ENCODE measurements around the gene UBE2J2.

UBE2J2 gene

GRCh38 chr1:1208713-1209433 lies 64.8 kb downstream of the UBE2J2 start:
- peak; percentile 34 for DNase-seq

DNA sequence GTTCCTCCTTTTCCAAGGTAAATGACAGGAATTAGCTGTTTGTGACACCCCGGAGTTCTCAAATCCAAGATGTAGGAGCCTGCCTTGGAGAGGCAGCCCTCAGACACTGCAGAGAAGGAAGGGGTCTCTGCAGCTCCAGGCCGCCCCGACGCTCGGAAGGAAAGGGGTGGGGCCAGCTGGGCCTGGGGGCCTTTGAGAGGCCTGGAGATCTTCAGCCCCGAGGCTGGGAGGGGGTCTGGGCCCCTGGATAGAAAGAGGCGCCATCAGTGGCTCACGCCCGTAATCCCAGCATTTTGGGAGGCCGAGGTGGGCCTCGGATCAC lies 66.1 kb downstream of the UBE2J2 start:
- DNase-seq, result no peak

DNA sequence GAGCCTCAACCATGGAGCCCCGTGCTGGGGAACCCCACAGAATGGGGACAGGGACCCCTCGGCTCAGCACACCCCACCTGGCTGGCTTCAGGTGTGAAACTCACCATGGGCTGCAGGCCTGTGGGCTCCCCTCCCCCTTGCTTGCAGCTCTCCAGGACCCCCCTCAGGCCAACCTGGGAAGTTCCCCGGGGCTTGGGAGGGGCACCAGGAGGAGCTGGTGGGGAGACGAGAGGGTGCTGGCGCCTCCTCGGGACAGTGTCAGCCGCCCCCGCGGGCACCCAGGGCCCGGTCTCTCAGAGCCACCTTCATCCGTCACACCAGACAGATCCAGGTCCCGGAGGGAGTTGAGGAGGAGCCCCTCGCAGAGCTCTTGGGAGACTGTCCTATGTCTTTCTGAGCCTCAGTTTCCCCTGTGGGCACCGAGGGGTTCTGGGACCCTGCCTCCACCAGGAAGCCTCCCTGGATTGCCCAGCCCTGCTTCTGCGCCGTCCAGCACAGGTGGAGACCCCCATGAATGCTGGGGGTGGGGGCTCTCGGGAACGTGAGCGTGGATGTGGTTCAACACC lies 66.6 kb downstream of the UBE2J2 start:
- peak; percentile 1 for DNase-seq

DNA sequence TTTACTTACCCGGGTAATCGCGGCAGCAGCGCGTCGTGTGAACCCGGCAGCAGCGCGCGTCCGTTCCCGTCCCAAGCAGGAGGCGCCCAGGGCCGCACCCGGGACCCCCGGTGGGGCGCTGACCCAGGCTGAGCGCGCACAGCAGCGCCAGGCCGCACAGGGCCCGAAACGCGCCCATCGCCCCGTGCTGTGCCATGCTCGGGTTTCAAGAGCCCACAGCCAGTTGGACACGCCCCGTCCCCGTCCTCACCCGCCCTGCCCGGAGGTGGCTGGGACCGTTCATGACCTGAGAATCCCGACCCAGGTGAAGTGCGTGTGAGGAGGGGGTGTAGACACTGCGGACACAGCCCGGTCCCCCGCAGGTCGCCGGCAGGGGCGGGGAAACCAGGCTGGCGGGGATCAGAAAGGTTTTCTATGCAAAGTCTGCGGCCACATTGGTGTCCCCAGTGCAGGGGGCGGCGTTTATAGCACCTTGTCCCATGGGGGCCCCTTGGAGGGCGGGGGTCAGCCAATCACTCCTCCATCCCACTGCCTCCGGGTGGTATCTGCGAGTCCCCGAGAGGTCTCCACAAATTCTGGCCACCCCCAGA lies 67.2 kb downstream of the UBE2J2 start, which contains the start of gene TNFRSF18:
Gene TNFRSF18 (minus strand): TSS at position 217 of the 590 bp plus-strand sequence. CDS start 21 bp downstream, at position 196.
- DNase-seq, result peak; percentile 22

GRCh38 chr1:1205769-1206375 lies 67.8 kb downstream of the UBE2J2 start:
- DNase-seq, result peak; percentile 2

DNA sequence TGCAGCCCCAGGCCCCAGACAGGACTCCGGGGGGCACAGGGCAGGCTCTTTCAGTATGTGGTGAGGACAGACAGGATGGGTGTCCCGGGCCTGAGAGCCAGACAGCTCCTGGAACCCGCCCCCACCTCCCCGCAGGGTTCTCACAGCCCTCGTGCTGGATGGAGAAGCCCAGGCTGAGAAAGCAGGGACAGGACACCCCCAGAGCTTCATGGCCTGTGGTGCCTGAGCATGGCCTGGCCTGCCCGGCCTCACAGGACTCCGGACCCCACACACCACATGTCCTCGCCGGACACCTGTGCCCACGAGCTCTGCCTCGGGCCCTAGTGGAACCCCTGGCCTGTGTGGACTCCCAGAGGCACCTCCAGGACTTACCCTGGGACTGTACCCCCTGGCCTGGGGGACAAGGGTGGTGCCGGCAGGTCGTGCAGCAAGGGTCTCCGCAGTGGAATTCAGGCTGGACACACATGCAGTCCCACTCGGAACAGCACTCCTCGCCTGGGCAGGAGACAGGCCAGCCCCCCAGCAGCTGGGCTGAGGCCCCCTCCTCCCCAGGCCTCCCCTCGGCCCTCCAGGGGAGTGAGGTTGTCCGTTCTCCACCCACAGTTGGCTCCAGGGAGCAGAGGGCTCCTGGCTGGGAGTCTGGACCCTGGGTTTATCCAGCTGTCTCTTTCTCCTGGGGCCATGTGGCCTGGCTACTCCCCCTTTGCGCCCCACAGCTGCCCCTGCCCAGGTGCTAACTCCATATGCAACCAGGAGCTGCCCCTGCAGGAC lies 68.5 kb downstream of the UBE2J2 start:
- DNase-seq, result peak; percentile 3

GRCh38 chr1:1204425-1204920 lies 69.2 kb downstream of the UBE2J2 start:
- no peak for DNase-seq

All from effector CD4-positive, alpha-beta T cell (primary cell).